ENCODE data around the gene SEMA6A. TPM values are rescaled to one million over a fixed set of nuclear protein-coding genes. Genes with fewer than 3 reads are reported as not detected.

SEMA6A gene
- total RNA-seq, 4 donors from 2014 or later: 12.6 to 41.6 (median 15.7) TPM

GRCh38 chr5:116527582-116527981 is 47.0 kb downstream of the SEMA6A start:
- TF ChIP-seq CTCF (IDR thresholded peaks at IDR 0.05; ENCODE audit: low read depth): no peak

- TF ChIP-seq CTCF (IDR thresholded peaks at IDR 0.05; ENCODE audit: low read depth): no peak
Measured at GRCh38 chr5:116525674-116526073, 48.9 kb downstream of the SEMA6A start.

GRCh38 chr5:116524966-116525365 is 49.7 kb downstream of the SEMA6A start:
- TF ChIP-seq CTCF (IDR thresholded peaks at IDR 0.05; ENCODE audit: low read depth): no peak

- TF ChIP-seq CTCF (IDR thresholded peaks at IDR 0.05; ENCODE audit: low read depth): no peak
Measured at GRCh38 chr5:116524051-116524904, 50.3 kb downstream of the SEMA6A start.

GRCh38 chr5:116522356-116523136 is 52.1 kb downstream of the SEMA6A start:
- no peak for TF ChIP-seq CTCF (IDR thresholded peaks at IDR 0.05; ENCODE audit: low read depth)

- TF ChIP-seq CTCF (IDR thresholded peaks at IDR 0.05; ENCODE audit: low read depth): no peak
Measured at GRCh38 chr5:116521173-116521872, 53.3 kb downstream of the SEMA6A start.

- no peak for TF ChIP-seq CTCF (IDR thresholded peaks at IDR 0.05; ENCODE audit: low read depth)
Measured at GRCh38 chr5:116520771-116521170, 53.9 kb downstream of the SEMA6A start.

Measured in subcutaneous adipose tissue (tissue), 4 donors.